GM12874 (cell line): Measurements from ENCODE around the gene CFAP65.

ENCODE experiments used
- CTCF ChIP-seq: IDR thresholded peaks from 2 replicates; pipeline ENCODE4 v1.5.1; 2011; ENCODE audit warnings: low read depth, mild to moderate bottlenecking, control low read depth, low read length, moderate library complexity; ENCODE audit not compliant: insufficient read depth

The CFAP65 gene

GRCh38 chr2:218953366-218953954 lies 87.9 kb downstream of the CFAP65 start:
- TF ChIP-seq CTCF = peak; percentile 23; the same call in 1 of the 2 replicates
